Central memory CD8-positive, alpha-beta T cell (primary cell): ENCODE results near the gene PARD3.

Experiments used
- ATAC-seq: fragments of 150-1000 bp; cut with Tn5 transposase; replicated peaks from 2 replicates; pipeline ENCODE4 v1.10.0; 2022; ENCODE audit warnings: mild to moderate bottlenecking, moderate FRiP score, moderate number of reproducible peaks; ENCODE audit not compliant: poor library complexity, severe bottlenecking; ENCODE audit errors: extremely low read depth
- DNase-seq, 2 donors: peaks; one replicate each; pipeline ENCODE4 v3.0.0; 2021; ENCODE audit warnings: low spot score in 2 of 2
- H3K27ac Mint-ChIP-seq: one replicate; pipeline ENCODE4 v1.8.0; 2022; ENCODE audit warnings: low read depth, mild to moderate bottlenecking, moderate library complexity, mixed read lengths
- H3K27me3 Mint-ChIP-seq: one replicate; pipeline ENCODE4 v1.8.0; 2022; ENCODE audit warnings: mixed read lengths
- H3K36me3 Mint-ChIP-seq: one replicate; pipeline ENCODE4 v1.8.0; 2022; ENCODE audit warnings: mild to moderate bottlenecking, moderate library complexity, mixed read lengths; ENCODE audit not compliant: insufficient read depth
- H3K4me1 Mint-ChIP-seq: one replicate; pipeline ENCODE4 v1.8.0; 2022; ENCODE audit warnings: mixed read lengths
- H3K4me3 Mint-ChIP-seq: one replicate; pipeline ENCODE4 v1.8.0; 2022; ENCODE audit warnings: mild to moderate bottlenecking, moderate library complexity, mixed read lengths
- H3K9me3 Mint-ChIP-seq: one replicate; pipeline ENCODE4 v1.8.0; 2022; ENCODE audit warnings: mixed read lengths

Gene PARD3

DNA sequence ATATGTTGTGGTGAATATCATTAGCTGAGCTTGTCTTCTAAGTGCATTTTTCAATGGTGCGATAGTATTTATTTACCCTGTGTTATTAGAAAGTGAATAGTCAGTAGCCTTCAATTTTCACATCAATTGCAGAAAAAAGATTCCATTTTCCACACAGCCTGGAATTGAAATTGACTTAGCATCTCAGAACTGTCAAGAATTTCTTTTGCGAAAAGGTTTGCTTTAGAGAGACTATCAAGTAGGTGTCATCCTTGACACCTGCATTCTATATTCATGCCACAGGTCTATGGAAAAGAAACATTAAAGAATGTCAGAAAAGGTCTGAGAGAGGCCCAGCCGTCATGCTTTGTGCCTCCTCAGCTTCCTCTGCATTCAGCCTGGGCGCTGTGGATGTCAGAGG lies 504.9 kb downstream of the PARD3 start:
- Mint-ChIP-seq H3K27me3 (no peaks in the 10 kb centered on the region), H3K4me1 (no peaks in the 10 kb centered on the region)

DNA sequence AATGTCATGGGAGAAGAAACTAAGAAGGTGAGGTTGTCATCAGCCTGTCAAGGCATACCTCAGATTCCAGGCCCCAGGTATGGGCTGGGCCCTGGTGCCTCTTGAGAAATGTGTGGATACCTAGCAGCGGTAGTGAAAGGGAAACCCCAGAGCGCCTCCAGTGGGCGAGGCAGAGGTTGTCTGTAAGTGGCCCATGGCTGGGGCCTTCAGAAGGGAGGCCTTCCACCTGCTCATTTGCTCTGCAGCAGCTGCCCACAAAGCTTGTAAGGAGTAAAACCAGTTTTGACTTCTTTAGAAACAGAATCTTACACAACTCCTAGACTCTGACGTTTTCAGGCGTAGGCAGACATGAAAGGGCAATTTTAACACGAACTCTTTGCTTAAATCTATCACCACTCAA lies 509.9 kb downstream of the PARD3 start:
- Mint-ChIP-seq H3K4me1 (no peaks in the 10 kb centered on the region), H3K9me3 (peaks cover 18% of the 10 kb centered on the region), H3K36me3 (no peaks in the 10 kb centered on the region), H3K27me3 (no peaks in the 10 kb centered on the region), H3K27ac (no peak overlapping the region), H3K4me3 (no peak overlapping the region)
- ATAC-seq (no peak), DNase-seq (no peak)

More for the DNA sequence above, 504.9 kb downstream of the PARD3 start:
- ATAC-seq (no peak), DNase-seq (no peak)
- Mint-ChIP-seq H3K27ac (no peak overlapping the region), H3K9me3 (peaks cover 18% of the 10 kb centered on the region), H3K4me3 (no peak overlapping the region), H3K36me3 (peaks cover 2% of the 10 kb centered on the region)

DNA sequence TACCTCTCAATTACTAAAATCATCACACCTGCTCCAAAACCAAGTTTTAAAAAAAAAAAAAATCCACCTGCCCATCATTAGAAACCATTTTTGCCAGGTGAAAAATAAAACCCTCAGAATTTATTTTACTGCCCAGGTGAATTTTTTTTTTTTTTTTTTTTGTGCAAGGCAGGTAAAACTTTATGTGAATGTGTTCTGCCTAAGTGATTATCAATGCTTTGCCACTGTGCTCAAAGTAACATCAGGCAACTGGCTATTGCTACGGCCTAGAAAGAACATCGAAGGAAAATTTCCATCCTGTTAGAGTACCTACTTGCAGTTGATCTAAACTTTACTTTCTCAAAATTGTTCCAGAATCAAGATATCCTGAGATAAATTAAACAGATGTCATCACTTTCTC lies 512.1 kb downstream of the PARD3 start:
- DNase-seq (no peak), ATAC-seq (no peak)
- H3K9me3 Mint-ChIP-seq = peaks cover 11% of the 10 kb centered on the region
- no peaks in the 10 kb centered on the region for H3K36me3 Mint-ChIP-seq
- H3K4me1 Mint-ChIP-seq = no peaks in the 10 kb centered on the region
- no peak overlapping the region for H3K4me3 Mint-ChIP-seq
- H3K27me3 Mint-ChIP-seq = no peaks in the 10 kb centered on the region
- no peak overlapping the region for H3K27ac Mint-ChIP-seq

DNA sequence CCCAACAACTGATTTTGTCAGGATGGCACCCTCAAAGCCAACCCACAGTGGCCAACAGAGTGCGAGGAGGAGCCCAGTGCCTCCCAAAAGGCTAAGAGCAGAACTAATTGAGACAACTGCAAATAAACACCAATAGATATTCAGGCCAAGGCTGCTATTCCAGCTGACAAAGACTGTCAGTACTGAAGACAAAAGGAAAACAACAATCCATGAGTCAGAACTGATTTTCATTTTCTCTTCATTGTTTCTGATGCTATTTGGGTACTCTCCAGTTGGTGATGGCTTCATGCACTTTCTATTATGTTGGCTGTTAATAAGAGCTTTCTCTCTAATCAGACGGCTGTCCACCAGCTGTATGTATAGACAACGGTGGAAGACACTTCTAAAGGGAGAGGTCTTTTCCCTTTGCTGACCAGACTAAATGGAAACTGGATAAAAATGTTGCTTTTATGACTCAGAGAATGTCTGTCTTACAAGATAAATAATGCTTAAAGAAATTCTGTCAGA lies 515.9 kb downstream of the PARD3 start:
- ATAC-seq = no peak
- H3K4me1 Mint-ChIP-seq = no peaks in the 10 kb centered on the region
- DNase-seq = no peak

DNA sequence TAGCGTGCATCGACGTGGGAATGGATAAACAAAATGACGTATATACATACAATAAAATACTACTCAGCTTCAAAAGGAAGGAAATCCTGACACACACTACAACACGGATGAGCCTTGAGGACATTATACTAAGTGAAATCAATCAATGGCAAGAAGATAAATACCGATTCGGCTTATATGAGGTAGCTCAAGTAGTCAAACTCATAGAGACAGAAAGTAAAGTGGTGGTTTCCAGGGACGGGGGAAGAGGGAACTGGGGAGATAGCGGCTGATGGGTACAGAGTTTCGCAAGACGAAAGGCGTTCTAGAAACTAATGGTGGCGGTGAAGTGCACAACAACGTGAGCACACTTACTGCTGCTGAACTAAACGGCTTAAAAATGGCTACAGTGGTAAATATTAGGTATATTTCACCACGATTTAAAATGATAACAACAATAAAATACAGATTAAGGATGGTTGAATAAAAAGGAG lies 516.7 kb downstream of the PARD3 start:
- H3K9me3 Mint-ChIP-seq = peaks cover 5% of the 10 kb centered on the region

More for the DNA sequence above, 515.9 kb downstream of the PARD3 start:
- Mint-ChIP-seq H3K9me3 (peaks cover 5% of the 10 kb centered on the region), H3K36me3 (no peaks in the 10 kb centered on the region), H3K4me3 (no peak overlapping the region), H3K27ac (no peak overlapping the region), H3K27me3 (no peaks in the 10 kb centered on the region)

GRCh38 chr10:34297541-34298345 lies 517.4 kb downstream of the PARD3 start:
- no peak for ATAC-seq
- no peak for DNase-seq

More for the DNA sequence above, 516.7 kb downstream of the PARD3 start:
- Mint-ChIP-seq H3K27ac (no peak overlapping the region), H3K27me3 (no peaks in the 10 kb centered on the region), H3K36me3 (no peaks in the 10 kb centered on the region), H3K4me3 (no peak overlapping the region), H3K4me1 (no peaks in the 10 kb centered on the region)
- ATAC-seq = no peak
- DNase-seq = no peak

DNA sequence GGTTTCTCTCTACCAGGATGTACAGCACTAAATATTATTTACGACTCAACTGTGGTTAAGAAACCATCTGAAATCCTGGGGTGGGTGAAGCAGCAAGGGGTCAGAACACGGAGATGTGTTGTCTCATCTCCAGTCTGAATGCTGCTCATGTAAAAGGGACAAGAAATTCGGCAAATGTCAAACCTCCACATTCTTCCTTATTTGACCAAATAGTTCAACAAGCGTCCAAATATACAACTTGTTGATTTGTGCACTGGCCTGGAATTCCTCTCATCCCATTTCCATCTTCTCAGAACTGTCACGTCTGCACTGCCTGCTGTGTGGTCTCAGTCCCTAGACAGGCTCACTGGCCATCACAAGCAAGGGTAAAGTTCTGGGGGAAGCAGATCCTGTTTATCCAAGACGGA lies 520.0 kb downstream of the PARD3 start:
- no peak for DNase-seq
- no peak overlapping the region for H3K4me3 Mint-ChIP-seq
- no peak overlapping the region for H3K27ac Mint-ChIP-seq
- H3K9me3 Mint-ChIP-seq = peaks cover 5% of the 10 kb centered on the region
- H3K4me1 Mint-ChIP-seq = no peaks in the 10 kb centered on the region
- no peaks in the 10 kb centered on the region for H3K27me3 Mint-ChIP-seq
- no peak for ATAC-seq
- H3K36me3 Mint-ChIP-seq = no peaks in the 10 kb centered on the region

More at GRCh38 chr10:34297541-34298345, 517.4 kb downstream of the PARD3 start:
- H3K9me3 Mint-ChIP-seq = peaks cover 5% of the 10 kb centered on the region
- no peak overlapping the region for H3K27ac Mint-ChIP-seq
- no peaks in the 10 kb centered on the region for H3K36me3 Mint-ChIP-seq
- no peaks in the 10 kb centered on the region for H3K27me3 Mint-ChIP-seq
- no peaks in the 10 kb centered on the region for H3K4me1 Mint-ChIP-seq
- no peak overlapping the region for H3K4me3 Mint-ChIP-seq

- ATAC-seq (no peak), DNase-seq (no peak)
- H3K27ac Mint-ChIP-seq = no peak overlapping the region
- H3K9me3 Mint-ChIP-seq = peaks cover 5% of the 10 kb centered on the region
- H3K27me3 Mint-ChIP-seq = no peaks in the 10 kb centered on the region
- no peaks in the 10 kb centered on the region for H3K4me1 Mint-ChIP-seq
- H3K4me3 Mint-ChIP-seq = no peak overlapping the region
- H3K36me3 Mint-ChIP-seq = no peaks in the 10 kb centered on the region
Observed at GRCh38 chr10:34294137-34294536, 521.0 kb downstream of the PARD3 start.

- no peaks in the 10 kb centered on the region for H3K4me1 Mint-ChIP-seq
- H3K36me3 Mint-ChIP-seq = no peaks in the 10 kb centered on the region
- DNase-seq (no peak), ATAC-seq (no peak)
- no peak overlapping the region for H3K4me3 Mint-ChIP-seq
- no peaks in the 10 kb centered on the region for H3K9me3 Mint-ChIP-seq
- no peak overlapping the region for H3K27ac Mint-ChIP-seq
- H3K27me3 Mint-ChIP-seq = no peaks in the 10 kb centered on the region
Observed at GRCh38 chr10:34292675-34293074, 522.4 kb downstream of the PARD3 start.

DNA sequence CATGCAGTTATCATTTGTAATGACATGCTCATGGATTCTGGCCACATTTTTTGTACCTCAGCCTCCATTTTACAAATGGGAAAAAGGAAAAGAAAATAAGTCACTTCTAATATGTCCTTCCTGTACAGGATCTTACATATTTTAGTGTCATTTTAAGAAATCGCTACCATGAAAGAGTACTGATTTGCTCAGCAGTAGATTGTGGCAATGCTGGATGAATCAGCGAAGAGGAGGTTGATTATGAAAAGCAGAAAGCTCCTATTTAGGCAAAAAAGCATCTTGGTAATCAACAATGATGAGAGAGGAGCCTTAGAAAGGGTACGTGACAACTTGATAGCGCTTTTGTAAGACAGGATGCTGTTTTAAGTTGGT lies 522.9 kb downstream of the PARD3 start:
- H3K9me3 Mint-ChIP-seq = no peaks in the 10 kb centered on the region
- H3K27me3 Mint-ChIP-seq = no peaks in the 10 kb centered on the region
- H3K4me3 Mint-ChIP-seq = no peak overlapping the region
- H3K36me3 Mint-ChIP-seq = no peaks in the 10 kb centered on the region
- no peaks in the 10 kb centered on the region for H3K4me1 Mint-ChIP-seq
- H3K27ac Mint-ChIP-seq = no peak overlapping the region
- ATAC-seq (no peak), DNase-seq (no peak)

GRCh38 chr10:34291466-34292193 lies 523.5 kb downstream of the PARD3 start:
- Mint-ChIP-seq H3K9me3 (no peaks in the 10 kb centered on the region), H3K4me1 (no peaks in the 10 kb centered on the region), H3K27ac (no peak overlapping the region), H3K4me3 (no peak overlapping the region), H3K36me3 (no peaks in the 10 kb centered on the region), H3K27me3 (no peaks in the 10 kb centered on the region)
- DNase-seq (no peak), ATAC-seq (no peak)

DNA sequence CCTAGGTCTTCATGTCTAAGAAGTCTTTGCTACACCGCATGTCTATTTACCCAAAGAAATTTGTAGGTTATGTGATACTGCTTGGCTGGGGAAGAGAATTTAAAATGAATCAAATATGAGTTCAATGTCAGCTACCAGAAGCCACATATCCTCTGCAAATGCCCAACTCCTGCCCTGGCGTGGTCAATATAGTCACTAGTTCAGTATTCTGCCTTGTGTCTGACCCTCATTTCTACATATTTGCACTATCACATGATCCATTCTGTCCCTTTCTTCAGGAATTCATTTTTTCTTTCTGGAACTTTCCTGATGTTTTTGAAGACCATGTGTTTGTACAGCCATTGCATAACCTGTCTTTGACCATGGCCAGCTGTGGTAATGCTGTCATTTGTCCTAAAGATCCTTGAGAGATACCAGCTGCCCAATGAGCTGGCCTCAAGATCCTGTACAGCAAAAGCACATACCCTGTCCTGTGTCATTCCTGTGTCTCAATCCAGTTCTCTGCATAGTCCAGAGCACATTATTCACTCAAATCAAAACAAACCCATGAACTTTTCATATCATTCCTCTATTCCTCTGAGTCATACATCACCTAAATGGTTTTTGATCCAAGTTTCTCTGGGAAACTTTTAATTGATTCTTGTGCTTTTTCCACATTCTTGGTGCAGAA lies 524.5 kb downstream of the PARD3 start:
- Mint-ChIP-seq H3K9me3 (no peaks in the 10 kb centered on the region), H3K27me3 (no peaks in the 10 kb centered on the region)

More for the DNA sequence above, 524.5 kb downstream of the PARD3 start:
- no peak overlapping the region for H3K27ac Mint-ChIP-seq
- no peak for DNase-seq
- no peaks in the 10 kb centered on the region for H3K4me1 Mint-ChIP-seq
- ATAC-seq = no peak
- H3K36me3 Mint-ChIP-seq = no peaks in the 10 kb centered on the region
- H3K4me3 Mint-ChIP-seq = no peak overlapping the region
